HEK293 (cell line): ENCODE measurements around the gene PARP9.
"Not testable (repeated sequence)": the region's sequence is repeated elsewhere in the genome, so short reads cannot be mapped to it uniquely, and the experiment has no call there.

ENCODE experiments used
- CTCF ChIA-PET: fragments of 350-600 bp; formaldehyde crosslinking; extraction: SDS; loops from one replicate; lab custom pipeline; 2021; ENCODE audit warnings: antibody characterized with exemption; lab: Yijun Ruan, JAX
- POLR2A ChIA-PET: fragments of 300-600 bp; formaldehyde crosslinking; extraction: SDS; loops from one replicate; lab custom pipeline; 2020; ENCODE audit warnings: antibody characterized with exemption, inconsistent platforms; lab: Yijun Ruan, JAX
- H3K27ac ChIP-seq: fragments of 200-500 bp; sonication (Bioruptor generic); 2 replicates; pipeline ENCODE4 v1.5.1; 2014; ENCODE audit warnings: low read depth, low read length, control low read depth, inconsistent platforms; ENCODE audit errors: extremely low read depth
- H3K36me3 ChIP-seq, 2 experiments: fragments of 200-500 bp in 1 of 2; sonication (Bioruptor generic) in 1 of 2; 1 replicate in 1 of 2; 2 replicates in 1 of 2; pipeline ENCODE4 v1.5.1; 2014 to 2017; ENCODE audit warnings: inconsistent platforms in 2 of 2, low read length in 2 of 2; ENCODE audit not compliant: control insufficient read depth in 2 of 2, insufficient read depth in 1 of 2
- H3K4me1 ChIP-seq: fragments of 200-500 bp; sonication (Bioruptor generic); 2 replicates; pipeline ENCODE4 v1.5.1; 2014; ENCODE audit warnings: mild to moderate bottlenecking, low read length, inconsistent platforms; ENCODE audit not compliant: control insufficient read depth, insufficient read depth
- H3K4me3 ChIP-seq: 2 replicates; pipeline ENCODE4 v1.5.1; 2011; ENCODE audit warnings: low read depth, mild to moderate bottlenecking, control low read depth, low read length, moderate library complexity
- H3K9me3 ChIP-seq: fragments of 200-500 bp; sonication (Bioruptor generic); 2 replicates; pipeline ENCODE4 v1.5.1; 2014; ENCODE audit warnings: low read depth, low read length, inconsistent platforms; ENCODE audit not compliant: control insufficient read depth, insufficient read depth
- GLIS1 ChIP-seq: fragments of 450-650 bp; formaldehyde crosslinking; IDR thresholded peaks from 2 replicates; pipeline ENCODE4 v1.5.1; 2016; ENCODE audit warnings: missing biosample characterization, missing genetic modification characterization
- KLF8 ChIP-seq: fragments of 450-650 bp; formaldehyde crosslinking; IDR thresholded peaks from 2 replicates; pipeline ENCODE4 v1.5.1; 2016; ENCODE audit warnings: missing biosample characterization, missing genetic modification characterization
- KLF9 ChIP-seq: fragments of 450-650 bp; formaldehyde crosslinking; IDR thresholded peaks from 2 replicates; pipeline ENCODE4 v1.5.1; 2016; ENCODE audit warnings: missing biosample characterization, missing genetic modification characterization, low read depth
- ZBTB11 ChIP-seq: fragments of 450-650 bp; formaldehyde crosslinking; conservative IDR thresholded peaks from 2 replicates; pipeline ENCODE4 v1.5.1; 2016; ENCODE audit warnings: low read depth, missing biosample characterization, missing genetic modification characterization
- ZNF140 ChIP-seq: fragments of 450-650 bp; formaldehyde crosslinking; IDR thresholded peaks from 2 replicates; pipeline ENCODE4 v1.5.1; 2016; ENCODE audit warnings: missing biosample characterization, missing genetic modification characterization
- ZNF266 ChIP-seq: fragments of 450-650 bp; formaldehyde crosslinking; IDR thresholded peaks from 2 replicates; pipeline ENCODE4 v1.5.1; 2016; ENCODE audit warnings: missing biosample characterization, missing genetic modification characterization, low read depth
- ZNF280C ChIP-seq: fragments of 450-650 bp; formaldehyde crosslinking; IDR thresholded peaks from 2 replicates; pipeline ENCODE4 v1.5.1; 2016; ENCODE audit warnings: missing biosample characterization, missing genetic modification characterization
- ZNF394 ChIP-seq: fragments of 450-650 bp; formaldehyde crosslinking; IDR thresholded peaks from 2 replicates; pipeline ENCODE4 v1.5.1; 2016; ENCODE audit warnings: missing biosample characterization, missing genetic modification characterization, mild to moderate bottlenecking, moderate library complexity, borderline replicate concordance
- ZNF426 ChIP-seq: fragments of 450-650 bp; formaldehyde crosslinking; IDR thresholded peaks from 2 replicates; pipeline ENCODE4 v1.5.1; 2017; ENCODE audit warnings: missing biosample characterization, missing genetic modification characterization, mild to moderate bottlenecking, inconsistent platforms, moderate library complexity
- ZNF510 ChIP-seq: fragments of 450-650 bp; formaldehyde crosslinking; IDR thresholded peaks from 2 replicates; pipeline ENCODE4 v1.5.1; 2018; ENCODE audit warnings: mild to moderate bottlenecking, missing genetic modification characterization, missing biosample characterization; ENCODE audit not compliant: insufficient replicate concordance
- ZNF518A ChIP-seq: fragments of 450-650 bp; formaldehyde crosslinking; conservative IDR thresholded peaks from 2 replicates; pipeline ENCODE4 v1.5.1; 2016; ENCODE audit warnings: low read depth, missing biosample characterization, missing genetic modification characterization
- ZNF529 ChIP-seq: fragments of 450-650 bp; formaldehyde crosslinking; IDR thresholded peaks from 2 replicates; pipeline ENCODE4 v1.5.1; 2017; ENCODE audit warnings: missing genetic modification characterization, missing biosample characterization; ENCODE audit not compliant: insufficient replicate concordance
- ZNF530 ChIP-seq: fragments of 450-650 bp; formaldehyde crosslinking; IDR thresholded peaks from 2 replicates; pipeline ENCODE4 v1.5.1; 2016; ENCODE audit warnings: low read depth, missing biosample characterization, missing genetic modification characterization
- ZNF555 ChIP-seq: fragments of 450-650 bp; formaldehyde crosslinking; conservative IDR thresholded peaks from 2 replicates; pipeline ENCODE4 v1.5.1; 2017; ENCODE audit warnings: missing biosample characterization, mild to moderate bottlenecking, missing genetic modification characterization, inconsistent platforms
- ZNF560 ChIP-seq: fragments of 450-650 bp; formaldehyde crosslinking; IDR thresholded peaks from 2 replicates; pipeline ENCODE4 v1.5.1; 2017; ENCODE audit warnings: missing biosample characterization, missing genetic modification characterization, borderline replicate concordance
- ZNF623 ChIP-seq: fragments of 450-650 bp; formaldehyde crosslinking; IDR thresholded peaks from 2 replicates; pipeline ENCODE4 v1.5.1; 2016; ENCODE audit warnings: missing biosample characterization, missing genetic modification characterization
- ZNF624 ChIP-seq: fragments of 450-650 bp; formaldehyde crosslinking; IDR thresholded peaks from 2 replicates; pipeline ENCODE4 v1.5.1; 2017; ENCODE audit warnings: missing biosample characterization, missing genetic modification characterization
- ZNF76 ChIP-seq: fragments of 450-650 bp; formaldehyde crosslinking; IDR thresholded peaks from 2 replicates; pipeline ENCODE4; 2016; ENCODE audit warnings: low read depth, missing biosample characterization, missing genetic modification characterization, borderline replicate concordance

PARP9 gene

GRCh38 chr3:122568755-122569154 is 4.7 kb upstream of the PARP9 start:
- ChIA-PET POLR2A (no interaction called here), CTCF (interaction anchor here (0.6 kb wide), 1 partner anchor 13 kb away, joined by 5 read pairs; no protein-coding TSS in a partner anchor)
- TF ChIP-seq KLF8 (tag by site-specific recombination) (no peak), ZNF560 (tag by site-specific recombination) (no peak)
- no peak overlapping the region for H3K4me3 ChIP-seq
- no peaks in the 10 kb centered on the region for H3K4me1 ChIP-seq
- H3K9me3 ChIP-seq: no peaks in the 10 kb centered on the region
- no peak overlapping the region for H3K27ac ChIP-seq
- peaks cover 0 to 8% of the 10 kb centered on the region in 2 experiments; a peak in 1 of 3 replicates for H3K36me3 ChIP-seq

- H3K9me3 ChIP-seq, H3K36me3 ChIP-seq, H3K4me1 ChIP-seq, H3K27ac ChIP-seq, H3K4me3 ChIP-seq, POLR2A ChIA-PET: not testable (repeated sequence)
- CTCF ChIA-PET: interaction anchor here (0.6 kb wide), 2 partner anchors 14 to 58 kb away, joined by 4 to 5 read pairs; no protein-coding TSS in a partner anchor
- TF ChIP-seq ZNF623 (tag by site-specific recombination): peak; percentile 33; the same call in 1 of the 2 replicates
- TF ChIP-seq ZNF266 (tag by site-specific recombination): 0 out of 2 replicates have a peak, but pooled peaks have one; percentile 19
- peak; percentile 71 for TF ChIP-seq ZNF394
- peak; percentile 57 for TF ChIP-seq ZNF518A (tag by site-specific recombination)
- peak; percentile 46; the same call in 1 of the 2 replicates for TF ChIP-seq ZBTB11 (tag by site-specific recombination)
- peak; percentile 37 for TF ChIP-seq ZNF510
- TF ChIP-seq ZNF140 (tag by site-specific recombination): peak; percentile 11; the same call in 1 of the 2 replicates
- peak; percentile 26; the same call in 1 of the 2 replicates for TF ChIP-seq ZNF555
- peak; percentile 41 for TF ChIP-seq ZNF426
These were observed 4.0 kb upstream of the PARP9 start for GRCh38 chr3:122568131-122568530.

- H3K4me3 ChIP-seq: peak overlapping the region; percentile 61
- no peak for TF ChIP-seq ZNF530 (tag by site-specific recombination)
- no peak for TF ChIP-seq KLF9 (tag by site-specific recombination)
- TF ChIP-seq ZNF280C (tag by site-specific recombination): no peak
- TF ChIP-seq GLIS1 (tag by site-specific recombination): no peak
- TF ChIP-seq ZNF529 (tag by site-specific recombination): no peak
- TF ChIP-seq ZNF624 (tag by site-specific recombination): no peak
- TF ChIP-seq ZNF76: no peak
- TF ChIP-seq, all 188 proteins: peak for 0
- H3K4me1 ChIP-seq: no peaks in the 10 kb centered on the region
- peak overlapping the region; percentile 78 for H3K27ac ChIP-seq
- CTCF ChIA-PET: interaction anchor here (0.7 to 1.1 kb wide), 2 partner anchors 115 to 179 kb away, joined by 3 read pairs; no protein-coding TSS in a partner anchor
- H3K36me3 ChIP-seq: peaks cover 0 to 8% of the 10 kb centered on the region in 2 experiments; a peak in 1 of 3 replicates
- H3K9me3 ChIP-seq: no peaks in the 10 kb centered on the region
- POLR2A ChIA-PET: interaction anchor here (1.0 to 1.5 kb wide), 2 partner anchors 49 to 116 kb away, joined by 4 to 5 read pairs; partner anchors contain the start of gene KPNA1
These were observed 429 bp downstream of the PARP9 start for GRCh38 chr3:122563717-122564025.
